ENCODE measurements around the gene LAMA5. TPM values are rescaled to one million over a fixed set of nuclear protein-coding genes. Genes with fewer than 3 reads are reported as not detected.

LAMA5 gene
- 36.6 and 74.3 TPM in 2 replicates for total RNA-seq

GRCh38 chr20:62367136-62367632 is at the start of gene LAMA5:
TSS of gene LAMA5 (minus strand) at chr20:62367312. CDS start at chr20:62367245, 67 bp downstream.

GRCh38 chr20:62407221-62407992 is 40.3 kb upstream of the LAMA5 start, which contains the start of gene CABLES2:
TSS of gene CABLES2 (minus strand) at chr20:62407285. CDS start at chr20:62407276, 9 bp downstream.

GRCh38 chr20:62386383-62387218 is 19.5 kb upstream of the LAMA5 start, which contains the start of gene RPS21:
TSS of gene RPS21 (plus strand) at chr20:62387103. CDS start at chr20:62387339, 236 bp downstream.

GRCh38 chr20:62302341-62303061 is 64.6 kb downstream of the LAMA5 start, which contains the start of gene ADRM1:
TSS of gene ADRM1 (plus strand) at chr20:62302997. CDS start at chr20:62303569, 572 bp downstream.

Other genes with a start within 250 kb of the LAMA5 start
- gene LSM14B, start 244.8 kb downstream of the LAMA5 start, total RNA-seq, result 19.0 and 19.4 TPM in 2 replicates
- gene PSMA7, start 223.9 kb downstream of the LAMA5 start, total RNA-seq, result 315 and 482 TPM in 2 replicates
- 4.8 and 11.9 TPM in 2 replicates for gene SS18L1, start 223.5 kb downstream of the LAMA5 start, total RNA-seq
- 16.2 and 40.8 TPM in 2 replicates for gene MTG2, start 184.3 kb downstream of the LAMA5 start, total RNA-seq
- not detected in 2 replicates for gene HRH3, start 147.0 kb downstream of the LAMA5 start, total RNA-seq
- gene OSBPL2, start 128.8 kb downstream of the LAMA5 start, total RNA-seq, result 14.1 and 16.3 TPM in 2 replicates
- 119 and 169 TPM in 2 replicates for gene ADRM1, start 64.3 kb downstream of the LAMA5 start, total RNA-seq
- 1,933 and 5,001 TPM in 2 replicates for gene RPS21, start 19.8 kb upstream of the LAMA5 start, total RNA-seq
- gene CABLES2, start 40.0 kb upstream of the LAMA5 start, total RNA-seq, result 3.0 and 3.7 TPM in 2 replicates
- under 0.01 TPM in 1 of 2 replicates, not detected in the other for gene RBBP8NL, start 60.2 kb upstream of the LAMA5 start, total RNA-seq
- gene GATA5, start 108.7 kb upstream of the LAMA5 start, total RNA-seq, result 0.32 TPM in 1 of 2 replicates, not detected in the other

Measured in epithelial cell of alveolus of lung (primary cell).